H1 (cell line): ENCODE measurements around the gene CAV3. TPM values are rescaled to one million over a fixed set of nuclear protein-coding genes. Genes with fewer than 3 reads are reported as not detected.

Experiments
- CTCF ChIA-PET: fragments of 300-600 bp; sonication (Branson Sonifier 250); formaldehyde crosslinking; loops from one replicate; lab custom pipeline; 2021; ENCODE audit not compliant: partially characterized antibody; lab: Charles Lee
- POLR2A ChIA-PET: fragments of 300-600 bp; sonication (Branson Sonifier 250); formaldehyde crosslinking; loops from one replicate; lab custom pipeline; 2021; ENCODE audit warnings: inconsistent platforms; ENCODE audit not compliant: partially characterized antibody; lab: Charles Lee
- DNase-seq, 2 experiments: peaks; one replicate each; pipeline versions ENCODE4 v3.0.0 to v3.0.0-alpha.2; 2010 to 2022; ENCODE audit warnings: low spot score in 2 of 2, low read depth in 1 of 2, mixed read lengths in 1 of 2
- FAIRE-seq: peaks from 2 replicates; lab custom pipeline; 2011; peaks lifted over from hg19 to GRCh38; lab: Jason Lieb, UNC
- H2AFZ ChIP-seq: 2 replicates; pipeline ENCODE4 v1.8.1; 2012; ENCODE audit warnings: low read length, inconsistent platforms
- H2AK5ac ChIP-seq: 2 replicates; pipeline ENCODE4 v1.6.1; 2013; ENCODE audit warnings: low read depth, low read length
- H2BK120ac ChIP-seq: replicated peaks from 2 replicates; pipeline ENCODE3; 2013; ENCODE audit warnings: low read depth, low read length, inconsistent platforms
- H2BK12ac ChIP-seq: 2 replicates; pipeline ENCODE4 v1.6.1; 2013; ENCODE audit warnings: low read depth, low read length
- H2BK15ac ChIP-seq: 2 replicates; pipeline ENCODE4 v1.6.1; 2013; ENCODE audit warnings: low read length
- H2BK20ac ChIP-seq: 2 replicates; pipeline ENCODE4 v1.6.1; 2013; ENCODE audit warnings: low read length
- H2BK5ac ChIP-seq: 2 replicates; pipeline ENCODE4 v1.6.1; 2013; ENCODE audit warnings: low read depth, low read length
- H3K14ac ChIP-seq: 2 replicates; pipeline ENCODE4 v1.6.1; 2013; ENCODE audit warnings: inconsistent platforms; ENCODE audit not compliant: insufficient read length
- H3K18ac ChIP-seq: 2 replicates; pipeline ENCODE4 v1.6.1; 2013; ENCODE audit warnings: low read length; ENCODE audit errors: extremely low read depth
- H3K23ac ChIP-seq: 2 replicates; pipeline ENCODE4 v1.6.1; 2013; ENCODE audit warnings: inconsistent platforms; ENCODE audit not compliant: insufficient read length
- H3K23me2 ChIP-seq: 2 replicates; pipeline ENCODE4 v1.6.1; 2013; ENCODE audit warnings: low read depth, low read length
- H3K27ac ChIP-seq: 2 replicates; pipeline ENCODE4 v1.6.1; 2011; ENCODE audit warnings: low read depth, low read length, inconsistent platforms
- H3K27me3 ChIP-seq, 4 experiments: replicated peaks in 1 of 4; 1 replicate in 1 of 4; 2 replicates in 3 of 4; pipeline versions ENCODE4 v1.6.1 to v1.8.1; 2011 to 2013; ENCODE audit warnings: low read length in 3 of 4, mild to moderate bottlenecking in 3 of 4, inconsistent platforms in 2 of 4, mixed read lengths in 2 of 4, moderate library complexity in 1 of 4; ENCODE audit not compliant: control insufficient read depth in 3 of 4, insufficient read depth in 3 of 4; ENCODE audit errors: extremely low read depth in 1 of 4
- H3K36me3 ChIP-seq, 4 experiments: 2 replicates each; pipeline versions ENCODE4 v1.6.1 to v1.8.1; 2011 to 2013; ENCODE audit warnings: mild to moderate bottlenecking in 4 of 4, low read length in 3 of 4, moderate library complexity in 2 of 4, control low read depth in 1 of 4, inconsistent platforms in 1 of 4; ENCODE audit not compliant: insufficient read depth in 4 of 4, control insufficient read depth in 2 of 4
- H3K4ac ChIP-seq: replicated peaks from 2 replicates; pipeline ENCODE3; 2013; ENCODE audit warnings: low read length, low read depth, mixed read lengths, inconsistent platforms; ENCODE audit not compliant: insufficient read length
- H3K4me1 ChIP-seq, 4 experiments: replicated peaks in 1 of 4; 1 replicate in 1 of 4; 2 replicates in 3 of 4; pipeline versions ENCODE4 v1.6.1 to v1.8.1; 2011 to 2013; ENCODE audit warnings: low read length in 3 of 4, inconsistent platforms in 2 of 4, mixed read lengths in 1 of 4; ENCODE audit not compliant: insufficient read depth in 4 of 4, control insufficient read depth in 3 of 4
- H3K4me2 ChIP-seq, 2 experiments: 2 replicates each; pipeline versions ENCODE4 v1.6.1 to v1.8.1; 2011 to 2013; ENCODE audit warnings: low read depth in 2 of 2, low read length in 2 of 2, control low read depth in 1 of 2, inconsistent platforms in 1 of 2, mild to moderate bottlenecking in 1 of 2; ENCODE audit not compliant: insufficient read depth in 1 of 2
- H3K4me3 ChIP-seq, 4 experiments: fragments of 200-600, 300-600 bp in 1 of 4; sonication (generic), shearing (Covaris generic), sonication (Bioruptor Twin) in 1 of 4; 2 replicates each; pipeline versions ENCODE4 v1.5.1 to v1.8.1; 2011 to 2016; ENCODE audit warnings: low read length in 4 of 4, low read depth in 3 of 4, control low read depth in 2 of 4, inconsistent platforms in 2 of 4, mild to moderate bottlenecking in 2 of 4, mixed read lengths in 1 of 4, moderate library complexity in 1 of 4; ENCODE audit not compliant: insufficient read depth in 2 of 4; ENCODE audit errors: extremely low read depth in 1 of 4
- H3K56ac ChIP-seq: replicated peaks from 2 replicates; pipeline ENCODE3; 2013; ENCODE audit warnings: low read depth, mild to moderate bottlenecking, mixed read lengths, low read length, inconsistent platforms; ENCODE audit not compliant: insufficient read length
- H3K79me1 ChIP-seq: 2 replicates; pipeline ENCODE4 v1.6.1; 2013; ENCODE audit warnings: low read depth, low read length, control low read depth
- H3K79me2 ChIP-seq, 2 experiments: 2 replicates each; pipeline versions ENCODE4 v1.6.1 to v1.8.1; 2012 to 2013; ENCODE audit warnings: low read length in 2 of 2, mild to moderate bottlenecking in 2 of 2, inconsistent platforms in 1 of 2; ENCODE audit not compliant: insufficient read depth in 2 of 2, control insufficient read depth in 1 of 2
- H3K9ac ChIP-seq, 4 experiments: replicated peaks in 1 of 4; 1 replicate in 1 of 4; 2 replicates in 3 of 4; pipeline versions ENCODE4 v1.6.1 to v1.8.1; 2011 to 2013; ENCODE audit warnings: low read depth in 3 of 4, low read length in 3 of 4, control low read depth in 2 of 4, mild to moderate bottlenecking in 2 of 4, moderate library complexity in 2 of 4, inconsistent platforms in 1 of 4; ENCODE audit errors: extremely low read depth in 1 of 4
- H3K9me3 ChIP-seq, 2 experiments: 2 replicates each; pipeline versions ENCODE4 v1.6.1 to v1.8.1; 2012 to 2013; ENCODE audit warnings: mild to moderate bottlenecking in 2 of 2, moderate library complexity in 2 of 2, control low read depth in 1 of 2, inconsistent platforms in 1 of 2, low read depth in 1 of 2, low read length in 1 of 2, mixed read lengths in 1 of 2; ENCODE audit not compliant: insufficient read depth in 2 of 2
- H4K20me1 ChIP-seq, 2 experiments: replicated peaks in 1 of 2; 2 replicates each; pipeline versions ENCODE3 to v1.8.1; 2011 to 2013; ENCODE audit warnings: inconsistent platforms in 2 of 2, low read length in 2 of 2, mild to moderate bottlenecking in 1 of 2; ENCODE audit not compliant: insufficient read depth in 2 of 2, control insufficient read depth in 1 of 2
- H4K5ac ChIP-seq: 2 replicates; pipeline ENCODE4 v1.6.1; 2013; ENCODE audit warnings: low read length, low read depth, mixed read lengths, inconsistent platforms; ENCODE audit not compliant: insufficient read length
- H4K8ac ChIP-seq: 2 replicates; pipeline ENCODE4 v1.8.0; 2013; ENCODE audit warnings: mild to moderate bottlenecking, moderate library complexity, low read length, inconsistent platforms; ENCODE audit not compliant: insufficient read depth; ENCODE audit errors: extremely low read depth
- H4K91ac ChIP-seq: replicated peaks from 2 replicates; pipeline ENCODE3; 2013; ENCODE audit warnings: low read length, mixed read lengths, inconsistent platforms; ENCODE audit not compliant: insufficient read length
- CBX8 ChIP-seq: fragments of 300-800, 300-1000 bp; sonication (generic); IDR thresholded peaks from 2 replicates; pipeline ENCODE4 v1.7.1; 2016; ENCODE audit warnings: low read depth, low read length, borderline replicate concordance
- HDAC2 ChIP-seq, 2 experiments: fragments of 300-600 bp in 1 of 2; sonication (generic) in 1 of 2; IDR thresholded peaks; 2 replicates each; pipeline ENCODE4 v1.6.1; 2011 to 2012; ENCODE audit warnings: low read depth in 2 of 2, low read length in 2 of 2, mild to moderate bottlenecking in 2 of 2, moderate library complexity in 2 of 2, borderline replicate concordance in 1 of 2, inconsistent platforms in 1 of 2
- RFX5 ChIP-seq: IDR thresholded peaks from 2 replicates; pipeline ENCODE4 v1.6.1; 2011; ENCODE audit warnings: low read depth, low read length, improper control_type of control experiment, borderline replicate concordance
- RXRA ChIP-seq: IDR thresholded peaks from 2 replicates; pipeline ENCODE4 v1.6.1; 2011; ENCODE audit warnings: low read depth, mild to moderate bottlenecking, low read length, moderate library complexity; ENCODE audit not compliant: insufficient read depth
- SP2 ChIP-seq: IDR thresholded peaks from 2 replicates; pipeline ENCODE4 v1.6.1; 2012; ENCODE audit warnings: mild to moderate bottlenecking, low read length, inconsistent platforms
- WGBS, 2 experiments: shearing (Covaris generic) in 1 of 2; methylation state at CpG; one replicate each; pipeline versions ENCODE4 v1.1.6 to v1.1.7; 2013 to 2015; ENCODE audit warnings: low lambda C conversion rate in 2 of 2, mixed read lengths in 2 of 2, inconsistent platforms in 1 of 2, low coverage in 1 of 2, missing lambda C conversion rate in 1 of 2; ENCODE audit not compliant: insufficient replicate concordance in 2 of 2, insufficient coverage in 1 of 2, insufficient read length in 1 of 2; ENCODE audit errors: extremely low coverage in 1 of 2, missing lambda C conversion rate in 1 of 2; 5-methylcytosine and 5-hydroxymethylcytosine counted together
- polyA plus RNA-seq, 7 experiments: library from polyadenylated mRNA; depleted of rRNA in 3 of 7; stranded (reverse) in 5 of 7; unstranded in 2 of 7; fragments of >200 nt in 5 of 7; fragments of 200-250 nt in 2 of 7; gene quantifications; 1 replicate in 5 of 7; 2 replicates in 1 of 7; 4 replicates in 1 of 7; pipeline versions ENCODE4 v1.2.1 to v1.2.3, GENCODE V29; 2011 to 2013; ENCODE audit warnings: missing spikeins in 2 of 7, mixed read lengths in 2 of 7
- total RNA-seq: library from RNA; stranded (reverse); fragmentation: NEBNext Ultra II Directional; extraction: Animal tissue kit (Norgen Biotek cat#: 25700); gene quantifications from 2 replicates; pipeline ENCODE4 v1.2.1, GENCODE V29; 2021

CAV3 gene
- total and polyA plus RNA-seq, 2 of the 8 experiments (the other 6 are each of a cell fraction or from before 2014, with no cell fraction given) = not detected

DNA sequence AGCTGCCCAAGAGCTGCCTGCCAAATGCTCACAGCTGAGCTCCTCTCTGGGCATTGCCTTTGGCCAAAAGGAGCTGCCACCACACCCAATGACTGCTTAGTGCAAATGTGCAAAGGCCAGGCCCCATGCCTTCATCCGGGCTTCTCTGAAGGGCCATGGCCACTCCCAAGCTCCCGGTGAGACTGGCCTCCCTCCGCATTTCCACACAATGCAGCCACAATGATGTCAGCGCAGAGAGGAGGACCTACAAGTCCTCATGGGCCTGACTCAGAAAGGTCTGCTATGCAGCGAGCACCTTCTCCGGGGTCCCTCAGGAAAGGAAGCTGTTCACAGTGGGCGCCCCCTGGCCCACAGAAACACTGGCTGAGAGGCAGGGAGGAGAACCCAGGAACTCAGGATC lies 23.1 kb downstream of the CAV3 start:
- ChIA-PET POLR2A (no interaction called here), CTCF (interaction anchor here (0.8 to 2.5 kb wide), 12 partner anchors 9 to 112 kb away, joined by 3 to 16 read pairs (median 4); partner anchors contain the start of genes OXTR and SSUH2)
- no peak overlapping the region for H3K4ac ChIP-seq
- H2BK12ac ChIP-seq = no peak overlapping the region
- H3K27me3 ChIP-seq = peaks cover 0 to 4% (median 0%) of the 10 kb centered on the region in 4 experiments; a peak in 2 of 7 replicates
- no peak for TF ChIP-seq CBX8
- TF ChIP-seq RXRA = no peak
- no peak for TF ChIP-seq RFX5
- TF ChIP-seq SP2 = no peak
- TF ChIP-seq HDAC2 (IDR thresholded peaks at IDR 0.05; ENCODE audit: borderline replicate concordance in 1 of 2, low read depth in 2 of 2, low read length in 2 of 2) = no peak
- H4K91ac ChIP-seq = no peak overlapping the region
- no peak overlapping the region for H3K4me2 ChIP-seq
- H2AK5ac ChIP-seq = no peak overlapping the region
- H3K14ac ChIP-seq = no peak overlapping the region
- WGBS, 2 experiments = 91% methylated on average over 7 of the region's 7 CpGs; no CpG with 5 or more reads in 1 of the 2 experiments
- no peak overlapping the region for H3K18ac ChIP-seq
- no peak overlapping the region for H4K5ac ChIP-seq
- H3K23ac ChIP-seq = no peak overlapping the region
- no peaks in the 10 kb centered on the region for H3K79me2 ChIP-seq
- no peak overlapping the region for H2AFZ ChIP-seq
- DNase-seq = no peak
- no peak overlapping the region for H2BK5ac ChIP-seq
- peaks cover 0 to 2% of the 10 kb centered on the region in 2 experiments for H4K20me1 ChIP-seq
- H2BK15ac ChIP-seq = peak overlapping the region; percentile 35; the same call in 1 of the 2 replicates
- no peak for FAIRE-seq
- no peak overlapping the region for H3K4me3 ChIP-seq
- no peaks in the 10 kb centered on the region for H3K36me3 ChIP-seq
- H3K79me1 ChIP-seq = no peaks in the 10 kb centered on the region
- H4K8ac ChIP-seq = no peak overlapping the region
- H3K56ac ChIP-seq = no peak overlapping the region
- peaks cover 0 to 3% (median 1%) of the 10 kb centered on the region in 4 experiments; a peak in 3 of 7 replicates for H3K4me1 ChIP-seq
- no peaks in the 10 kb centered on the region for H3K9me3 ChIP-seq
- no peak overlapping the region for H3K27ac ChIP-seq
- no peak overlapping the region for H2BK120ac ChIP-seq
- no peak overlapping the region for H2BK20ac ChIP-seq
- no peak overlapping the region for H3K9ac ChIP-seq
- peaks cover 1% of the 10 kb centered on the region; the same call in 1 of the 2 replicates for H3K23me2 ChIP-seq
